Stimulated activated CD4-positive, alpha-beta T cell treated with anti-CD3 and anti-CD28 coated beads, Interleukin-2, amount 100 ng/mL, for 24 hours (primary cell): Measurements from ENCODE around the gene ATXN8OS.
"Not testable (repeated sequence)": the region's sequence is repeated elsewhere in the genome, so short reads cannot be mapped to it uniquely, and the experiment has no call there.

ENCODE experiments used
- DNase-seq, 2 donors: peaks; one replicate each; pipeline ENCODE4 v3.0.0-alpha.2; 2020

ATXN8OS gene

DNA sequence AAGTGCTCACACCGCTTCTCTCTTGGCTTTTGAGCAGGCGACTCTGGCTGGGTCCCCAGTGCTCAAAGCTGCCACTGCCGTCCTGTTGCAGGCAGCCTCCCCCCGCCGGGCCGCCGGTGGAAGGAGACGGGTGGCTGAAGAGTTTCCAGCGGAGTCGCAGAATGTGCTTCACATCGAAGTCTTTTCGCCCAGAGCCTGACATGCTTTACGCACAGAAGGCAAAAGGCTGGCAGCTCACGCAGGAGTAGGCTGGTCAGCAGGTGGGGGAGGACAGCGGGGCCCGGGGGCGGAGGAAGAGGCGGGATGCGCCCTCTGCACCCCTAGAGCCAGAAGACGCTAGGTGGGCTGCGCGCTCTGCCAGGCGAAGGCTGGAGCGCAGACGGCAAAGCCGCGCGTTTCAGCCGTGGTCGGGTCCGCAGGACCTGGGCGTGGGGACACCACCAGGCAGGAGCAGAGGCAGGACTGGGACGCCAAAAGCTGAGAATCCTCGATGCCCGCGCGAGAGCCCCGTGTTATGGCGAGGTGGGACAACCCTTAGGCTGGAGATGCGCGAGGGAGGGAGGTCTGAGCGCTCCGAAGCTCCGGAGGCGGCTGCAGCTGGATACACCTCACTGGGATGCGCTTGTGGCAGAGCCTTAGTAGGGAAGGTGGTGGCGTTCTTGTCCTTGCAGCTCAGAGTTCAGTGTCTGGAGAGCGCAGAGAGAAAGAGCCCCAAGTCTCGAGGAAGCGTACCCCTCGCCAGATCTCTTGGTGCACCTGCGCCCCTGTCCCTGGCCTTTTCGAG is at the start of gene ATXN8OS:
ATXN8OS (plus strand) TSS at position 329 of the 784 bp plus-strand sequence.
- no peak for DNase-seq

DNA sequence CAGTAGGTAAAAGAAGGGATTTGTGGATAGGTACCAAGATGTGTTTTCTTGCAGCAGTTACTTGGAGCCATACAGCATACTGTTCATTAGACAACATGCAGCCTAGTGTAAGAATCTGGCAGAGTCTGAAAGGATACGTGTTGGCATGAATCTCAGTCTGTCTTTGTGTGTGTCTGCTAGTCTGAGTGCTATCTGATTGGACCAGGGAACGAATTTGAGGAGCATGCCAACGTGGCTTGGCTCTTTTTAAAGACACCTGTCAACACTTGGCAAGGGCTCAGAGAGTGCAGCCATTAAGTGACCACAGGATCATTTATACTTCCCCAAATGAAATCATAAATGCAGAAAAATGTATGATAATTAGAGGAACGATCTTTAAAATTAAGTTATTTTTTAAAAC is 27.6 kb upstream of the ATXN8OS start:
- DNase-seq: no peak

DNA sequence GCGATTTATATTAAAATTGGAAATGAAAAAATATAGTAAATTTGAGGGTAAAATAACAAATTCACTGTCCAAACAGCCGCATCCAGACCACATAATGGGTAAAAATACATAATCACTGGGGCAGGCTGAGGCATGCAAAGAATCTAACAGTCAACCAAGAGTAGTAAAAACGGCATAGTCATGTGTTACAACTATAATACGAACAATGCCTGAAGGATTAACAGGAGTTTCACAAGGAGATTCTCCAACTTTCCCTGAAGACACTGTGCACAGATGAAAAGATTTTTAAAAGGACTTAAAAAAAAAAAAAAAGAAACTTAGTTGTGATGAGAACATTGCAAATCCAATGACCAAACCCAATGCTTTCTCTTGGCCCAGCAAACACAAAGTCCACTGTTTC is 20.4 kb upstream of the ATXN8OS start:
- no peak for DNase-seq

DNA sequence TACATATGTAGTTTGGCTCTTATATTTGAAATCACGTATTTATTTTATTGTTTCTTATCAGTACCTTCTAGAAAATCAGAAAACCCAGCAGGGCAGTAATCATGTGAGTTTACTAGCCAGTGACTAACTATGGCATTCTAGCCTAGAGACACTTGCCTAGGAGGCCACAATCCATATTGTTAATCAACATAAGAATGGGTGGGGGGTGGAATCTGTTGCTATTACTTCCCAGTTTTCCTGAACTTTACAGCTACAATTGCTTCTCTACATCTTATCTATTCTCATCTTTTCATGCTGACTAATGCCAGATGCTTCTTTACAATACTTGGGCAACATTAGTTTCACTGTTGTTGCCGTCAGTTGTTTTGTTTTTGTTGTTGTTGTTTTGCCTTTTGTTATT is 18.7 kb upstream of the ATXN8OS start:
- DNase-seq: no peak

DNA sequence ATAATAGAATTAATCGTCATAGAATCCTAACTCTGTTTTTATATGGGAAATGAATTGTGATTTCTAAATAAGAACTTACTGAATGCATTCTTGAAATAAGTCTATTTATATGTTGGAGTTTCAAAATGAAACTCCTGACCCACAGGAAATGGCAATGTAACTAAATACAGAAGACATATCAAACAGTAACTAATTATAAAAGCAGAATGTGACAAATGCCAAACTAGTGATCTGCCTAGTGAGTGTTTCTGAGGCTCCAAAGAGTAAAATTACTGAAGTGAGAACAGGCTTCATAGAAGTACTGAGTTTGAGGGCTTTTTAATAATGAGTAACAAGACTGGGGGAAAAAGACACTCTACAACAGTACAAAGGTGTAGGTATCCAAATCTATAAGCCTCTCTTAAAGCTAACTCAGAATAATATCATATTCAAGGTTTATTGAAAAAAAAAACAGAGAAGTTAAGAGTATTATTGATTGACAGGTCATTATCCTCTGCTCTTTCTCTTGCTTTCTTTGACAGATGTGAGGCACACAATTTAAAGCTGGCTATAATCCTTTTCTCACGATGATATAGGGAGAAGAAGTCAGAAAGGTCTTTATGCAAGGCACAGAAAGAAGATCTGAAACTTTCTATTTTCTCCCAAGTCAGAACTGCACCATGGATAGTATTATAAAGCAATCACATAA is 17.4 kb upstream of the ATXN8OS start:
- no peak for DNase-seq

DNA sequence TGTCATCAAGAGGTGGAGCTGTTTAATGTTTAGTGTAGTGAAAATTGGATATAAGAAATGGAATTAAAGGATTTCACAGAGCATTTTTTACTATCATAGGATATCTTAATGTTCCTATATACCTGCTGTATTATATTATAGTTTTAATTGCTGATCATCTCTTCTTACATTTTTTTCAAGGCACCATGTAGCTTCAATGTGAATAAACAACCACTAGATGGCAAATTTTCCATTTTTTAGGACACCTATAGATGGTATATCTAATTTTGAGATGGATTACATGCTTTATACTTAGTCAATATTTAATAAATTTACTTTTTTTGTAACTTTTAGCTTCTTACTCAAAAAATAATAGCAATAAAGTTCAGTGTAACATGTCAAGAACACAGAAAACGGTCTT is 9.0 kb upstream of the ATXN8OS start:
- no peak for DNase-seq

DNA sequence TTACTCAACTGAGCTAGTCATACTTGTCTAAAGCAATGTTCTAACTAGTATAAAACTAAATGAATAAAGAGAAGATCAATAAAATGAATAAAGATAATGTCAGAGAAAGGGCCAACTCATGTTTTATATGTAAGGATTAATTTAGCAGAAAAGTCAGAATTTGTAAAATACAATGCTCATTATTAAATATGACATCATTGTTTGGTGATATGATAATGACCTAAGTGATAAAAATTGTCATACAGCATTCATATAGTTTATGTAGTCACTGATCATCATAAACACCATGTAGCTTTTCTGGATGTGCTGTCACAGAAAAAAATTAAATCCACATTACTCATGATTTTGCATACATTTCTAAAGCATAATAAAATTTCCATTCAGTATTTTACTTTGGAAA is 3.1 kb upstream of the ATXN8OS start:
- DNase-seq: no peak

DNA sequence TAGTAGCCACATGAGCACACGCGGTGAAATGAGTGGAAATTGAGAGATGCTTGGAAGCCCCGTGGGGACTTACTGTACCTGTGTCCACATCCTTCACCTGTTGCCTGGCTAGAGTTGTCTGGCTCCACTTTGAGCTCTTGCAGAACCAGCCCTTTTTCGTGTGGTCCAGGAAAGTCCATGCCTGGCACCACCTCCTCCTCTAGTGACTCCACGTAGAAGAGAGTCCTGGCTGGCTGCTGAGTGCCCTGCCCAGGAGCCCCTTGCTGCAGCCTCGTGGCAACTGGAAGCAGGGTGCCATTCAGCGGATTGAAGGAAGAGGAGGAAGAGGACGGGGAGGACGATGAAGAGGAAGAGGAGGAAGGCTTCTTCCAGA is 515 bp upstream of the ATXN8OS start:
- no peak for DNase-seq

DNA sequence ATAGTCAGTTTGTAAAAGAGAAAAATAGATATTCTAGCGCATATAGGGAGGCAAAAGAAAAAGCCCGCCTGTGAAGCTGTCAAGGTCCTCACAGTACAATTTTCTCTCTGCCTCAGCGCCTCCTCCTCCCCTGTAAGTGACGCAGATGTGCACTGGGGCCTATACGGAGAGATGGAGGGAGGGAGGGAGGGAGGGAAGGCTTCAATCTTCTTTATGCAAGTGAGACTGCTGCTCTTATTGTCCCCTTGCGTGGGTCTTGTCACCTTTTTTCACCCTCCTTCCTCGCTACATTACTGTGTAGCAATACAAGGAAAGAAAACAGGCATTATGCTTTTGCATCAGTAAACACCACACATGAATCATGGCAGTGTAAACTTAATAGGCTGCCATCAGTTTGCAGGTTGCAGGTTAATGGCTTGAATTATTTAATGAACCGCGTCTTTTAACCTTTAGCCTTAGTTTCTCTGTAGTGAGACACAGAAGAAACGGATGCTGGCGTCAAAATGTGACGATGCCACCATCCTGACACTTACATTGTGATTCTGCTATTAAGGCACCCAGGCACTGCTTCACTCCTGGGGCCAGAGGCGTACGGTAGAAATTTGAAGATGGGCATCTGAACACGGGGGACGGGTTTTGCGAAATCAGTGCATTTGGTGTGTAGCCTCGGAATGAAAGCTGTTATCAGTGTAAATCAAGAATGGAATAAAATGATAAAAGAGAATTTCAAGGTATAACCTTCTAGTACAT is 905 bp downstream of the ATXN8OS start, which contains the start of gene KLHL1:
KLHL1 (minus strand) TSS at position 97 of the 750 bp plus-strand sequence. CDS start 753 bp downstream, outside the sequence.
- DNase-seq: no peak

DNA sequence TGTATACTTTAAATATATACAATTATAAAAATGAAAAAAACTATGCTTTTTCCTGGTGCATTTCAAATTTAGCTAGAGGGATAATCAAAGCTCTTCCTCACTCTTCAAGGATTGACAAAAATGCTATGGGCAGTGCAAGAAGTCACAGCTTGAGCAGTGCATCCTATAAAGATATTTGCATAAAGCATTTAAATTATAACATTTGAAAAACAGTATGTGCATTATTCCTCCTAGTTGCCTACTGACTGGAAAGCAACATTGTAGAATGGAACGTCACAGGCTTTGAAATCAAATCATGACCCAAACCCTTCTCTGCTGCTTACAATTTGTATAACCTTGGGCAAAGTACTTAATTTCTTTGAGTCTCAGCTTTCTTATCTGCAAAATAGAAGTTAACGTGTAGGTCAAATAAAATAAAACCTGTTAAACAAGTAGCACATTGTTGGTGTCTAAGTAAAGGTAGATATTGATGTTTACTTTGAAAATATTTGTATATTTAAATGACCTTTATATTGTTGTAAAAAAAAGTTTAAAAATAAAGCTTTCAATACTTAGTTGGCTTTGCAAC is 9.8 kb downstream of the ATXN8OS start:
- no peak for DNase-seq

DNA sequence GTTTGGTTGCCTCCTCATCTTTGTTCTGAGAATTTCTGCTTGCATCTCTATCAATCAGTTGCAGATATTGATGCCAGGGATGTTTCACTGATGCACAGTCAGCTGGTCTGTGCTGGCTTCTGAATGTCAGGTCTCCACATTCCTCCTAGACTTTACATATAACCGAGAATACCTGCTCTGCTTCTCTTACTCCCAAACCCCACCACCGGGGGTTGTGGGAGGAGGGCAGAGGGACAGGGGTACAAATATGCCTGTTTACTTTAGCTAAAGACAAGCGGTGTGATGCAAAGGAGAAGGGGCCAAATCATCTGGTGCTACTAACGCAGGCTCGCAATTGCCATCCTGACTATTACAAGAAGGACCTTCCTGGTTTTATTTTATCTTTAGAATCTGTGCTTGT is 18.1 kb downstream of the ATXN8OS start:
- DNase-seq: no peak

DNA sequence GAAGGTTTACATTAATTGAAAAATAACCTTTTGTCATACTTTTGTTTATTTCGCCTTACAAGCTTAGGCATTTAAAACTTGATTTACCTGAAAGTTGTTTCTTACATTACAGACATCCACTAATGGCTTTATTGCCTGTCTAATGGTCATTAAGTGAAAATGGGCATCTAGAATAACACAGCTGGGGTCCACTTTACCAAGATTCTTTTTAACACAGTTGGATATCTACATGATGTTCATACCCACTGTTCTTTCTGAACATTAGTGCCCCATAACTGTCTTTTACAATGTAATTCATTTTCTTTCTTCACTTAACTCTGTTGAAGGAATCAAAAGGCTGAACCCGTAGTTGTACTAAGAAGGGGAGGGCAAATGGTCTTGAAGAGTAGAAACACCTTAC is 20.5 kb downstream of the ATXN8OS start:
- DNase-seq: no peak

DNA sequence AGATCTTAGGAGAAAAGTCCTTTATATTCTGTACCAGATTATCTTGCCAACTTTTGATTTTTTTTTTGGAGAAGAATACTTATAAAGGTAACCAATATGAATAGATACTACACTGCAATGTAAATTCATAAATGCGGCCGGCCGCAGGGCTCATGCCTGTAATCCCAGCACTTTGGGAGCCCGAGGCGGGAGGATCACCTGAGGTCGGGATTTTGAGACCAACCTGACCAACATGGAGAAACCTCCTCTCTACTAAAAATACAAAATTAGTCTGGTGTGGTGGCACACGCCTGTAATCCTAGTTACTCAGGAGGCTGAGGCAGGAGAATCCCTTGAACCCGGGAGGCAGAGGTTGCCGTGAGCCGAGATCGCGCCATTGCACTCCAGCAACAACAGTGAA is 35.0 kb downstream of the ATXN8OS start:
- not testable (repeated sequence) for DNase-seq

DNA sequence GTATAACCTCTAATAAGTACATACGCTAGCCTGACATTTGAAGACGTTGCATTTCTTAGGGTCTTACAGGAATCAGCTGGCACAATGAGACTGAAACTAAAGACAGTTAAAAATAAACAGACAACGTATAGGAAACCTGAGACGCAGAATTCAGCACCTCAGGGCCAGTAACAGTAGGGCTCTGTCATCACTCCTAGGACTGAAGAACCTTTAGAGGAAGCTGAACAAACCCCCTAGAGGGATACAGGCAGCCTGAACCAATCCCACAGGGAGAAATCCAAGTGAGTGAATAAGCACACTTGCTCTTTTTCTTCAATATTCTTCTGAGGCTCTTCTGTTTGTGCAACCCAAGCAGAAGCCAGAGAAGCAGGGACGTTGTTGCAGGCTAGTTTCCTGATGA is 54.5 kb downstream of the ATXN8OS start:
- no peak for DNase-seq

DNA sequence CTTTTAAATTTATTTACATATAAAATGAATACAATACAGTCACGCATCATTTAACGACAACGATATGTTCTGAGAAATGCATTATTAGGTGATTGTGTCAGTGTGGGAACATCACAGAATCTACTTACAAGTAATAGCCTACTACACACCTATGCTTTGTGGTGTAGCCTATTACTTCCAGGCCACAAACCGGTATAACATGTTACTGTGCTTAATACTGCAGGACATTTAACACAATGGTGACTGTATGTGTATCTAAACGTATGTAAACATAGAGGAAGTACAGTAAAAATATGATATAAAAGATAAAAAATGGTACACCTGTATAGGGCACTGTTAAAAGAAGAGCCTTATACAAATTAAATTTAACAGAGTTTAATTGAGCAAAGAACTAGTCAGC is 63.1 kb downstream of the ATXN8OS start:
- DNase-seq: no peak

DNA sequence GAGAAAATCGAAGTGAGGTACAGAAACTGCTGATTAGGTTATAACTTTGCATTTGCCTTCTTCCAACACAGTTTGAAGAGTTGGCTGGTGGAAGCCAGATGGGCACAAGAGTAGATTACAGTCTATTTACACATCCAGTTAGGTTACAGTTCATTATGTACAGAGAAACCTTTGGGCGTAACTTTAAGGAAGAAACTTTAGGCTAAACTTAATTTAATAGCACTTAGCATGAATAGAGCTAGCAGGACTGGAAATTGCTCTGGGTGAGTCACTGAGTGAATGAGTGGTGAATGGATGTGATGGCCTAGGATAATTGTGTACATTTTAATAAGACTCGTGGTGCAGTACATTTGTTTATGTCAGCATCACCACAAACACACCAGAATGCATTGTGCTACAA is 63.5 kb downstream of the ATXN8OS start:
- no peak for DNase-seq

DNA sequence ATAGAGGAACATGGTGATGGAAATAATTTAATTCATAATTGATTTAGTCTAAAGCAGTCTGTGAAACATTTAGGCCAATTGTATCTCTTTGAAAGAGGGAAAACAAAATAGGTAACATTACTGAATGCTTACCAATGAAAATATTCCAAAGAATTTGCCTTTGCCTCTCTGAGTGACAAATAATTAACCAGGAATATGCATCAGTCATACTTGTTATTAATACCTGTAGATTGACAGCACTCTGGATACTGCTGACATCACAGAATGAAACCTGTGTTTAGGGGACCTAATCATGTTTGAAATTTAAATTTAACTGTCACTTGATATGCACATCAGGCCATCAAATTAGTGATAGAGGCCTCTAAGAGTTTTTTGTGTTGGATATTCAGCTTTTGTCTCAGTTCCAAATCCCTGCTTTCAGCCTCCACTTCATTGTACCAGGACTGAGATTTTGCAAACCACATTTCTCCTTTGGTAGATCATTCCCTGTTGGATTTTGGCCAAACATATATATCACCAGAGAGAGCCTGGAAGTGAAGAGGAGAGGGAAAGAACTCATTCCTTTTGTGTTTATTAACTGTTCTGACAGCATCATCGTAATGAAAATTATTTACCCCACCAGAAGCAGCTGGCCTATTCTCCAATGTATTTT is 65.4 kb downstream of the ATXN8OS start:
- DNase-seq: no peak

DNA sequence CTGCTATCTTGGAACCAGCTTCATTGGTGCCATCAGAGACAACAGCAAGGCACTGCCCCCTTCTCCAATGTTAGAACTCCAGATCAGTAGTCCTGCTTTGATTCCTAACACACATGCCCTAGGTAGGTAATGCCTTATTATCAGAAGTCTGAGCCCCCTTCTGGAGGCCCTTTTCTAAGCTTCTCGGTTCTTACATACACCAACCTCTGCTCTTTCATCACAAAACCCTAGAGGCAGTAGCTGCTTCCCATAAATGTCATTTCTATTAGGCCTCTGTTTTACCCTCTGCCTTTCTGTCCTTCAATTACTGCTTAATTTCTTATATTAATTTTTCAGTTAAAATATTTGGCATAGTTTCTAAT is 66.0 kb downstream of the ATXN8OS start:
- DNase-seq: no peak

DNA sequence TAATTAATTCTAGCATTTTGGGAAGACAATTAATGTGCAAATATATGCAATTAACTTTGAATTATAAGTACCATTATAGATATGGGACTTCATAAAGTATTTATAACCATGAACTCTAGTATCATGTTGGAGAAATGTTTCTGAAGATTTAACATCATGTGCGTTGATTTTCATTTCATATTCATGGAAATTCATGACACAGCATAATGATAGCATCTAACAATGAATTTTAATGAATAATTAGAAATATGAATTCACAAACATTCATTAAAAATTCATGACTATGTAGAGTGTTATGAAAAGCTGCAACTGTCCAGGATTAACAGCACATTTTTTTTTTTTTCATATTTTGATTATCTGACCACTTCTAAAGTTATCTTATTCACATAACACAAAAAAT is 70.7 kb downstream of the ATXN8OS start:
- DNase-seq: no peak
